Parathyroid adenoma (tissue), 2 donors: ENCODE data around the gene EME2.
A peak's percentile ranks its signal among the peaks of the same experiment; 100 is the strongest.

Source experiments
- H2AFZ ChIP-seq: fragments of 300-600 bp; sonication (generic); one replicate; pipeline ENCODE4 v1.7.0; 2017; ENCODE audit warnings: antibody characterized with exemption, mild to moderate bottlenecking
- H3K27ac ChIP-seq: fragments of 300-600 bp; sonication (generic); one replicate; pipeline ENCODE4 v1.7.0; 2017
- H3K27me3 ChIP-seq: fragments of 300-600 bp; sonication (generic); one replicate; pipeline ENCODE4 v1.7.0; 2017; ENCODE audit warnings: low read length; ENCODE audit not compliant: control insufficient read depth, insufficient read depth
- H3K36me3 ChIP-seq: fragments of 300-600 bp; sonication (generic); one replicate; pipeline ENCODE4 v1.7.0; 2017; ENCODE audit warnings: low read length; ENCODE audit not compliant: control insufficient read depth, insufficient read depth
- H3K4me1 ChIP-seq: fragments of 300-600 bp; sonication (generic); one replicate; pipeline ENCODE4 v1.7.0; 2017; ENCODE audit warnings: control low read depth
- H3K4me2 ChIP-seq: fragments of 300-600 bp; sonication (generic); one replicate; pipeline ENCODE4 v1.7.0; 2017; ENCODE audit warnings: low read length
- H3K4me3 ChIP-seq: fragments of 300-600 bp; sonication (generic); one replicate; pipeline ENCODE4 v1.7.0; 2017; ENCODE audit warnings: low read depth, low read length
- H3K79me2 ChIP-seq: fragments of 300-600 bp; sonication (generic); one replicate; pipeline ENCODE4 v1.7.0; 2017; ENCODE audit warnings: control low read depth
- H3K9ac ChIP-seq: fragments of 300-600 bp; sonication (generic); one replicate; pipeline ENCODE4 v1.7.0; 2017; ENCODE audit warnings: mild to moderate bottlenecking
- H3K9me3 ChIP-seq: fragments of 300-600 bp; sonication (generic); one replicate; pipeline ENCODE4 v1.7.0; 2017; ENCODE audit warnings: low read length; ENCODE audit not compliant: control insufficient read depth
- TF ChIP-seq, protein P1 (sequence below): fragments of 300-600 bp; sonication (generic); IDR thresholded peaks from one replicate; pipeline ENCODE4 v1.7.0; 2017; ENCODE audit warnings: antibody characterized with exemption, mild to moderate bottlenecking
- donor health status: primary hyperparathyroidism.

The EME2 gene

GRCh38 chr16:1779741-1780676 lies 7.4 kb downstream of the EME2 start:
- Histone ChIP-seq H3K4me3 (no peak overlapping the region), H3K79me2 (peaks cover 13% of the 10 kb centered on the region), H2AFZ (no peak overlapping the region), H3K27me3 (no peaks in the 10 kb centered on the region), H3K27ac (no peak overlapping the region), H3K4me2 (no peak overlapping the region), H3K9ac (no peak overlapping the region), H3K9me3 (no peaks in the 10 kb centered on the region), H3K36me3 (no peaks in the 10 kb centered on the region), H3K4me1 (peaks cover 4% of the 10 kb centered on the region)
- TF ChIP-seq, protein P1, sequence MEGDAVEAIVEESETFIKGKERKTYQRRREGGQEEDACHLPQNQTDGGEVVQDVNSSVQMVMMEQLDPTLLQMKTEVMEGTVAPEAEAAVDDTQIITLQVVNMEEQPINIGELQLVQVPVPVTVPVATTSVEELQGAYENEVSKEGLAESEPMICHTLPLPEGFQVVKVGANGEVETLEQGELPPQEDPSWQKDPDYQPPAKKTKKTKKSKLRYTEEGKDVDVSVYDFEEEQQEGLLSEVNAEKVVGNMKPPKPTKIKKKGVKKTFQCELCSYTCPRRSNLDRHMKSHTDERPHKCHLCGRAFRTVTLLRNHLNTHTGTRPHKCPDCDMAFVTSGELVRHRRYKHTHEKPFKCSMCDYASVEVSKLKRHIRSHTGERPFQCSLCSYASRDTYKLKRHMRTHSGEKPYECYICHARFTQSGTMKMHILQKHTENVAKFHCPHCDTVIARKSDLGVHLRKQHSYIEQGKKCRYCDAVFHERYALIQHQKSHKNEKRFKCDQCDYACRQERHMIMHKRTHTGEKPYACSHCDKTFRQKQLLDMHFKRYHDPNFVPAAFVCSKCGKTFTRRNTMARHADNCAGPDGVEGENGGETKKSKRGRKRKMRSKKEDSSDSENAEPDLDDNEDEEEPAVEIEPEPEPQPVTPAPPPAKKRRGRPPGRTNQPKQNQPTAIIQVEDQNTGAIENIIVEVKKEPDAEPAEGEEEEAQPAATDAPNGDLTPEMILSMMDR, result no peak

DNA sequence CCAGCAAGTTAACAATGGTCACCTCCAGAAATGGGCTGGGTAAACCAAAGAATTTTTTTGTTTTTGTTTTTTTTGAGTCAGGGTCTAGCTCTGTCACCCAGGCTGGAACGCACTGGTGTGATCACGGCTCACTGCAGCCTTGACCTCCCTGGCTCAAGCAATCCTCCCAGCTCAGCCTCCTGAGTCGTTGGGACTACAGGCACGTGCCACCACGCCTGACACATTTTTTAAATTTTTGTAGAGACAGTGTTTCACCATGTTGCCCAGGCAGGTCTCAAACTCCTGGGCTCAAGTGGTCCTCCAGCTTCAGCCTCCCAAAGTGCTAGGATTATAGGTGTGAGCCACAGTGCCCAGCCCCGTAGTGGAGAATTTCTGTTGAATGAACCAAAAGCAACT lies 8.1 kb downstream of the EME2 start:
- TF ChIP-seq, protein P1, result no peak
- Histone ChIP-seq H3K9ac (no peak overlapping the region), H3K27ac (no peak overlapping the region), H3K9me3 (no peaks in the 10 kb centered on the region), H2AFZ (no peak overlapping the region), H3K79me2 (peaks cover 20% of the 10 kb centered on the region), H3K4me2 (no peak overlapping the region), H3K4me3 (no peak overlapping the region), H3K27me3 (no peaks in the 10 kb centered on the region), H3K36me3 (no peaks in the 10 kb centered on the region), H3K4me1 (peaks cover 4% of the 10 kb centered on the region)

DNA sequence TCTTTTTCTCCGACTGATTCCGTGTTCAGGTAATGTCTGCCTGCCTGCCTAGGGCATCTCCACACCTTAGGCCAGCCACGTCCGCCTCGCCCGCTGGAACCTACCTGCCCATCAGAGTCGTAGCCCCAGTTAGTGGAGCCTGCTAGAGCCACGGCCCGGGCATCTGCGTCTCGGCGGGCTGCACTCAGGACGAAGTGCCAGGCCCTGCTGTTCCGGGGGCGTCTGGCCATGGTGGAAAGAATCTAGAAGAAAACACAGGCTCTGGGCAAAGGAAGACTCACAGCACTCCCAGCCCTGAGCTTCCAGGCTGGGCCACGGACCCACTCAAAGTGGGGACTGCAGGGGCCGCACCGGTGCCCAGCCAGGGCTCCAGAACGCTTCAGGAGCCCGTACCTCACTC lies 8.6 kb downstream of the EME2 start:
- H3K9ac ChIP-seq, result no peak overlapping the region
- H3K9me3 ChIP-seq, result no peaks in the 10 kb centered on the region
- H2AFZ ChIP-seq, result no peak overlapping the region
- H3K27ac ChIP-seq, result no peak overlapping the region
- H3K27me3 ChIP-seq, result no peaks in the 10 kb centered on the region
- peak overlapping the region; percentile 82 for H3K4me3 ChIP-seq
- peaks cover 4% of the 10 kb centered on the region for H3K4me1 ChIP-seq
- peaks cover 26% of the 10 kb centered on the region for H3K79me2 ChIP-seq
- peak overlapping the region; percentile 67 for H3K4me2 ChIP-seq
- H3K36me3 ChIP-seq, result no peaks in the 10 kb centered on the region
- TF ChIP-seq, protein P1, result no peak

GRCh38 chr16:1781758-1782407 lies 9.3 kb downstream of the EME2 start:
- H3K9ac ChIP-seq, result no peak overlapping the region
- H3K36me3 ChIP-seq, result no peaks in the 10 kb centered on the region
- H3K27ac ChIP-seq, result peak overlapping the region; percentile 47
- no peaks in the 10 kb centered on the region for H3K27me3 ChIP-seq
- H3K4me2 ChIP-seq, result peak overlapping the region; percentile 67
- peak overlapping the region; percentile 82 for H3K4me3 ChIP-seq
- TF ChIP-seq, protein P1, result no peak
- H3K9me3 ChIP-seq, result no peaks in the 10 kb centered on the region
- peaks cover 30% of the 10 kb centered on the region for H3K79me2 ChIP-seq
- peak overlapping the region; percentile 66 for H2AFZ ChIP-seq
- H3K4me1 ChIP-seq, result peaks cover 4% of the 10 kb centered on the region
